Hepatocyte (in vitro differentiated cells): ENCODE data around the gene CNTNAP2.

ENCODE experiments used
- EZH2 ChIP-seq: fragments of 200-600 bp; sonication (generic); IDR thresholded peaks from 2 replicates; pipeline ENCODE4 v1.6.1; 2016; ENCODE audit warnings: antibody characterized with exemption, mild to moderate bottlenecking, borderline replicate concordance
- TF ChIP-seq, protein P1 (sequence below): fragments of 200-600 bp; sonication (generic); IDR thresholded peaks from 2 replicates; pipeline ENCODE4 v1.5.1; 2016; ENCODE audit warnings: antibody characterized with exemption, mild to moderate bottlenecking; ENCODE audit not compliant: poor library complexity

DNA sequence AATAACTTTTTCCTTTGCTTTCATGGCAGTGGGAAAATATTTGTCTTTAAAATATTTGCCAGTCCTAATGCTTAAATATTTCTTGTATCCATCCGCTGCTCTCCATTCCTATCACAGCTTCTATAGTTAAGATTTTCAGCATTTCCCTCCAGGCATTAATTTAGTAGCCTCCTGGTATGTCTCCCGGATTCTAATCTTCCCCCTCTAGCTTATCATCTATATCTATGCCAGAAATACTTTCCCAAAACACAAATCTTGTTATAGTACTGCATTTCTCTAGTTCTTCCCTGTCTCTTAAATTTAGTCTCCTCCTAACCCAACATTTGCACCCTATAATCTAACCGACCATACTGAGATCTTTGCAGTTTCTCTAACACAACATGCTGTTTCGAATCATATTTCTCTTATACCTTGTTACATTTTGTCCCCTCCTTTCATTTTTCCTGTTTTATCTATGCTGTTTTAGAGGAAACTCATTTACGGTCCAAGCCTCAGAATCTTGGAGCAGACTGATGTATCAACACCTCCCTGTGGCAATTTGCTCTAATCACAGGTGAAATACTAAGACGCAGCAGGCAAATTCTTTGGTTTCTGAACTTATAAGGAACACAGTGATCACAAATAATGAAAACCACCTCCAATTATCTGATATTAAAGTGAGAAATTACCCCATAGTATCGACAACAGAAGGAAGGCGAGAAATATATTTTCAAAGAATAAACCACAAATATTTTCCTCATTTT, 10.3 kb downstream of the CNTNAP2 start:
- TF ChIP-seq, protein P1, sequence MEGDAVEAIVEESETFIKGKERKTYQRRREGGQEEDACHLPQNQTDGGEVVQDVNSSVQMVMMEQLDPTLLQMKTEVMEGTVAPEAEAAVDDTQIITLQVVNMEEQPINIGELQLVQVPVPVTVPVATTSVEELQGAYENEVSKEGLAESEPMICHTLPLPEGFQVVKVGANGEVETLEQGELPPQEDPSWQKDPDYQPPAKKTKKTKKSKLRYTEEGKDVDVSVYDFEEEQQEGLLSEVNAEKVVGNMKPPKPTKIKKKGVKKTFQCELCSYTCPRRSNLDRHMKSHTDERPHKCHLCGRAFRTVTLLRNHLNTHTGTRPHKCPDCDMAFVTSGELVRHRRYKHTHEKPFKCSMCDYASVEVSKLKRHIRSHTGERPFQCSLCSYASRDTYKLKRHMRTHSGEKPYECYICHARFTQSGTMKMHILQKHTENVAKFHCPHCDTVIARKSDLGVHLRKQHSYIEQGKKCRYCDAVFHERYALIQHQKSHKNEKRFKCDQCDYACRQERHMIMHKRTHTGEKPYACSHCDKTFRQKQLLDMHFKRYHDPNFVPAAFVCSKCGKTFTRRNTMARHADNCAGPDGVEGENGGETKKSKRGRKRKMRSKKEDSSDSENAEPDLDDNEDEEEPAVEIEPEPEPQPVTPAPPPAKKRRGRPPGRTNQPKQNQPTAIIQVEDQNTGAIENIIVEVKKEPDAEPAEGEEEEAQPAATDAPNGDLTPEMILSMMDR, result no peak
- TF ChIP-seq EZH2, result no peak
